GM23338 (cell line): Measurements from ENCODE around the gene ENTPD3.

Source experiments
- CREB1 ChIP-seq: fragments of 250-450 bp; sonication (Bioruptor Pico); IDR thresholded peaks from 2 replicates; pipeline ENCODE4 v1.5.0; 2020; ENCODE audit warnings: low read depth, mild to moderate bottlenecking, moderate library complexity
- EZH2 ChIP-seq: fragments of 200-600 bp; sonication (generic); IDR thresholded peaks from one replicate; pipeline ENCODE4 v1.8.0; 2017; ENCODE audit warnings: antibody characterized with exemption, mild to moderate bottlenecking, low read depth; ENCODE audit not compliant: unreplicated experiment
- EZH2phosphoT487 ChIP-seq: fragments of 200-600 bp; sonication (generic); IDR thresholded peaks from one replicate; pipeline ENCODE4 v1.8.1; 2018; ENCODE audit warnings: antibody characterized with exemption; ENCODE audit not compliant: unreplicated experiment
- POLR2AphosphoS5 ChIP-seq: IDR thresholded peaks from 2 replicates; pipeline ENCODE4 v1.6.1; 2016; ENCODE audit warnings: antibody characterized with exemption, low read depth
- ZNF114 ChIP-seq: fragments of 250-450 bp; sonication (Bioruptor Pico); IDR thresholded peaks from 2 replicates; pipeline ENCODE4 v1.5.0; 2020; ENCODE audit warnings: mild to moderate bottlenecking, moderate library complexity
- TF ChIP-seq, protein P1 (sequence below), 2 experiments: fragments of 200-600 bp in 1 of 2; sonication (generic) in 1 of 2; conservative IDR thresholded peaks; 2 replicates each; pipeline versions ENCODE4 v1.5.1 to v1.6.1; 2016 to 2017; ENCODE audit warnings: antibody characterized with exemption in 2 of 2, low read depth in 2 of 2, mild to moderate bottlenecking in 2 of 2, moderate library complexity in 1 of 2
- TF ChIP-seq, protein P2 (sequence below): IDR thresholded peaks from one replicate; pipeline ENCODE4 v1.6.1; 2018; ENCODE audit warnings: antibody characterized with exemption; ENCODE audit not compliant: unreplicated experiment

DNA sequence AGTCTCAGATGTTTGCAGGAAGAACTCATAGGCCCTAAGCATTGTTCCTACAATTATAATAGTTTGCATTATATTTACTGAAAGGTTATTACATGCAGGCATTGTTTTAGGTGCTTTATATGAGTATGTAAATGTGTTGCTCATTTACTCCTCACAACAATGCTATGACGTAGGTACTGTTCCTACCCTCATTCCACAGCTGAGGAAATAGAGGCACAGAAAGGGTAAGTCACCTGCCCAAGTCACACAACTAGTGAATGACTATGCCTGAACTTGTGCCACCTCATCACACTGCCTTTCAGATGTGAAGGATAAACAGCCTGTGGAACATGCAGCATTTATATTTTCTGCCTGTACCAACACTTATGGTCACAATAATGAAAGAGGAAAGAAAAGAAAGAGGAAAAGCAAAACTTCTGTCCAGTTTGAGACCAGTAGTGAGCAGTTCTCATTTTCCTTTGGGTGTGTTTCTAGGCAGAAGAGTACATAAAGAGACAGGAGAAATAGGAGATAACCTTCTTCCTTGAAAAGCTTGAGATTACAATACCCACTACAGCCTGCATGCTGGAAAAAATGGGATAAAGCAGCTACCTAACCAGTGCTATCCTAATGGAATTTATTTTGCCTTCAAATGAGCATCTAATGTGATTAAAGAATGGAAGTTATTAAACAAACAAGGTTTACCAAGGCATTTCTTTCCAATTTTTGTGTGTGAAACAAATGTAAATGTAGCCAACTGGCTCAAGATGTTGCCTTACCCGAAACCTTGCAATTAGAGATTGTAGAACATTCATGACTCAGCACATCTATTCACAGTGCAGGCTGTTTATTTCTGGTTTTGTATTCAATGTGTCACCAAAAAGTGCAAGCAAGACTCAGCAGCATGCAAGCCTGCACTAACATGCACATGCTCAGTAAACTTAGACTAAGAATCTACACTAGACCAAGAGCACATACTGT lies 20.5 kb upstream of the ENTPD3 start:
- no peak for TF ChIP-seq EZH2
- TF ChIP-seq, protein P1, sequence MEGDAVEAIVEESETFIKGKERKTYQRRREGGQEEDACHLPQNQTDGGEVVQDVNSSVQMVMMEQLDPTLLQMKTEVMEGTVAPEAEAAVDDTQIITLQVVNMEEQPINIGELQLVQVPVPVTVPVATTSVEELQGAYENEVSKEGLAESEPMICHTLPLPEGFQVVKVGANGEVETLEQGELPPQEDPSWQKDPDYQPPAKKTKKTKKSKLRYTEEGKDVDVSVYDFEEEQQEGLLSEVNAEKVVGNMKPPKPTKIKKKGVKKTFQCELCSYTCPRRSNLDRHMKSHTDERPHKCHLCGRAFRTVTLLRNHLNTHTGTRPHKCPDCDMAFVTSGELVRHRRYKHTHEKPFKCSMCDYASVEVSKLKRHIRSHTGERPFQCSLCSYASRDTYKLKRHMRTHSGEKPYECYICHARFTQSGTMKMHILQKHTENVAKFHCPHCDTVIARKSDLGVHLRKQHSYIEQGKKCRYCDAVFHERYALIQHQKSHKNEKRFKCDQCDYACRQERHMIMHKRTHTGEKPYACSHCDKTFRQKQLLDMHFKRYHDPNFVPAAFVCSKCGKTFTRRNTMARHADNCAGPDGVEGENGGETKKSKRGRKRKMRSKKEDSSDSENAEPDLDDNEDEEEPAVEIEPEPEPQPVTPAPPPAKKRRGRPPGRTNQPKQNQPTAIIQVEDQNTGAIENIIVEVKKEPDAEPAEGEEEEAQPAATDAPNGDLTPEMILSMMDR (conservative IDR thresholded peaks at IDR 0.05; ENCODE audit: low read depth in 2 of 2): no peak
- no peak for TF ChIP-seq POLR2AphosphoS5
- TF ChIP-seq EZH2phosphoT487: no peak
- TF ChIP-seq, protein P2, sequence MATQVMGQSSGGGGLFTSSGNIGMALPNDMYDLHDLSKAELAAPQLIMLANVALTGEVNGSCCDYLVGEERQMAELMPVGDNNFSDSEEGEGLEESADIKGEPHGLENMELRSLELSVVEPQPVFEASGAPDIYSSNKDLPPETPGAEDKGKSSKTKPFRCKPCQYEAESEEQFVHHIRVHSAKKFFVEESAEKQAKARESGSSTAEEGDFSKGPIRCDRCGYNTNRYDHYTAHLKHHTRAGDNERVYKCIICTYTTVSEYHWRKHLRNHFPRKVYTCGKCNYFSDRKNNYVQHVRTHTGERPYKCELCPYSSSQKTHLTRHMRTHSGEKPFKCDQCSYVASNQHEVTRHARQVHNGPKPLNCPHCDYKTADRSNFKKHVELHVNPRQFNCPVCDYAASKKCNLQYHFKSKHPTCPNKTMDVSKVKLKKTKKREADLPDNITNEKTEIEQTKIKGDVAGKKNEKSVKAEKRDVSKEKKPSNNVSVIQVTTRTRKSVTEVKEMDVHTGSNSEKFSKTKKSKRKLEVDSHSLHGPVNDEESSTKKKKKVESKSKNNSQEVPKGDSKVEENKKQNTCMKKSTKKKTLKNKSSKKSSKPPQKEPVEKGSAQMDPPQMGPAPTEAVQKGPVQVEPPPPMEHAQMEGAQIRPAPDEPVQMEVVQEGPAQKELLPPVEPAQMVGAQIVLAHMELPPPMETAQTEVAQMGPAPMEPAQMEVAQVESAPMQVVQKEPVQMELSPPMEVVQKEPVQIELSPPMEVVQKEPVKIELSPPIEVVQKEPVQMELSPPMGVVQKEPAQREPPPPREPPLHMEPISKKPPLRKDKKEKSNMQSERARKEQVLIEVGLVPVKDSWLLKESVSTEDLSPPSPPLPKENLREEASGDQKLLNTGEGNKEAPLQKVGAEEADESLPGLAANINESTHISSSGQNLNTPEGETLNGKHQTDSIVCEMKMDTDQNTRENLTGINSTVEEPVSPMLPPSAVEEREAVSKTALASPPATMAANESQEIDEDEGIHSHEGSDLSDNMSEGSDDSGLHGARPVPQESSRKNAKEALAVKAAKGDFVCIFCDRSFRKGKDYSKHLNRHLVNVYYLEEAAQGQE: no peak
- no peak for TF ChIP-seq ZNF114 (CRISPR knock-in tag)
- no peak for TF ChIP-seq CREB1
